GM19452 (cell line): ENCODE measurements around the gene CRMP1.

Experiments
- ATAC-seq: cut with Tn5 transposase; IDR thresholded peaks from one replicate; pipeline ENCODE4 v1.9.1; 2021; ENCODE audit not compliant: unreplicated experiment

CRMP1 gene

GRCh38 chr4:5774416-5775036, 118.4 kb downstream of the CRMP1 start:
- ATAC-seq, result no peak

DNA sequence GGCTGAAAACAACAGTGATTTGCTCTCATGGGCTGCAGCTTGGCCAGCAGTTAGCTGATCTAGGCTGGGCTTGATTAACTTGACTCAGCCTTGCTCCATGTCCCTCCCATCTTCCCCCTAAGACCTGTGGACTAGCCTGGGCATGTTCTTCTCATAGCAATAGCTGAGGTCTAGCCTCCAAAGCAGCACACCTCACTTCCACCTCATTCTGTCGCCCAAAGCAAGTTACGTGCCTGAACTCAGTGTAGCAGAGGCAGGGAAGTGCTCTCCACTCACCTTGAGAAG, 119.7 kb downstream of the CRMP1 start:
- ATAC-seq, result no peak

GRCh38 chr4:5772528-5773270, 120.2 kb downstream of the CRMP1 start:
- ATAC-seq, result no peak
